OCI-LY7 (cell line): ENCODE measurements around the gene ANKRD13B. TPM values are rescaled to one million over a fixed set of nuclear protein-coding genes. Genes with fewer than 3 reads are reported as not detected.

Source experiments
- BruUV-seq: library from RNA; stranded (reverse); fragments of 400-500 nt; replicated peaks from 2 replicates; lab custom pipeline; 2021; lab: Mats Ljungman, UMichigan
- CTCF ChIA-PET: fragments of 300-600 bp; sonication (Branson Sonifier 250); formaldehyde crosslinking; loops from one replicate; lab custom pipeline; 2022; ENCODE audit warnings: antibody characterized with exemption; ENCODE audit not compliant: unreplicated experiment; lab: Charles Lee
- POLR2A ChIA-PET: fragments of 300-600 bp; sonication (Branson Sonifier 250); formaldehyde crosslinking; loops from one replicate; lab custom pipeline; 2022; ENCODE audit warnings: antibody characterized with exemption; lab: Charles Lee
- DNase-seq: peaks from one replicate; pipeline ENCODE4 v3.0.0-alpha.2; 2015; ENCODE audit warnings: low spot score
- H2AFZ ChIP-seq: fragments of 200-600 bp; sonication (generic), shearing (Covaris generic); 2 replicates; pipeline ENCODE4 v1.6.1; 2014; ENCODE audit warnings: mild to moderate bottlenecking, antibody characterized with exemption, low read length, moderate library complexity
- H3K27ac ChIP-seq: fragments of 200-600 bp; sonication (generic); 2 replicates; pipeline ENCODE4 v1.5.1; 2014; ENCODE audit warnings: mixed run types, low read depth, mild to moderate bottlenecking, moderate library complexity, low read length, inconsistent platforms; ENCODE audit not compliant: poor library complexity, severe bottlenecking
- H3K36me3 ChIP-seq: fragments of 200-600 bp; sonication (generic); 2 replicates; pipeline ENCODE4 v1.6.1; 2014; ENCODE audit warnings: mild to moderate bottlenecking, antibody characterized with exemption, low read length, moderate library complexity, mixed read lengths; ENCODE audit not compliant: insufficient read depth
- H3K4me1 ChIP-seq: fragments of 200-600 bp; sonication (generic); 2 replicates; pipeline ENCODE4 v1.5.1; 2014; ENCODE audit warnings: mild to moderate bottlenecking, low read length; ENCODE audit not compliant: insufficient read depth, poor library complexity, severe bottlenecking
- H3K4me2 ChIP-seq: fragments of 200-600 bp; sonication (generic); 2 replicates; pipeline ENCODE4 v1.6.1; 2014; ENCODE audit warnings: mild to moderate bottlenecking, low read length
- H3K4me3 ChIP-seq: fragments of 200-600 bp; sonication (generic); 2 replicates; pipeline ENCODE4 v1.5.1; 2014; ENCODE audit warnings: mild to moderate bottlenecking, low read depth, low read length; ENCODE audit not compliant: poor library complexity, severe bottlenecking
- H3K79me2 ChIP-seq: fragments of 200-600 bp; sonication (generic); 2 replicates; pipeline ENCODE4 v1.6.1; 2016; ENCODE audit warnings: low read depth, mild to moderate bottlenecking, low read length, moderate library complexity, mixed read lengths; ENCODE audit not compliant: insufficient read depth
- H3K9me2 ChIP-seq: fragments of 200-600 bp; sonication (generic); 2 replicates; pipeline ENCODE4 v1.6.1; 2016; ENCODE audit warnings: mild to moderate bottlenecking, low read length, mixed read lengths; ENCODE audit not compliant: insufficient read depth
- H3K9me3 ChIP-seq: fragments of 200-600 bp; sonication (generic); 2 replicates; pipeline ENCODE4 v1.6.1; 2014; ENCODE audit warnings: mild to moderate bottlenecking, mixed run types, low read length, mixed read lengths
- H4K20me1 ChIP-seq: fragments of 200-600 bp; sonication (generic); 2 replicates; pipeline ENCODE4 v1.6.1; 2014; ENCODE audit warnings: mild to moderate bottlenecking, antibody characterized with exemption, low read length, moderate library complexity, mixed read lengths; ENCODE audit not compliant: insufficient read depth
- EZH2phosphoT487 ChIP-seq: fragments of 200-600 bp; sonication (generic); IDR thresholded peaks from 2 replicates; pipeline ENCODE4 v1.6.1; 2018; ENCODE audit warnings: low read depth, borderline replicate concordance, mild to moderate bottlenecking, mixed run types, antibody characterized with exemption, low read length, moderate library complexity, mixed read lengths
- intact Hi-C: fragments of 100-400 bp; cut with micrococcal nuclease; formaldehyde crosslinking; loops from one replicate; pipeline ENCODE4 v1.10.0; 2022; ENCODE audit not compliant: unreplicated experiment
- total RNA-seq, 2 experiments: library from RNA; depleted of rRNA in 1 of 2; stranded (reverse); fragments of >200 nt in 1 of 2; shearing (Covaris generic) in 1 of 2; gene quantifications; 2 replicates each; pipeline ENCODE4 v1.2.3, GENCODE V29; 2014 to 2022
- TF ChIP-seq, protein P1 (sequence below): fragments of 200-600 bp; sonication (generic); conservative IDR thresholded peaks from 2 replicates; pipeline ENCODE4 v1.5.1; 2014; ENCODE audit warnings: mild to moderate bottlenecking, antibody characterized with exemption, low read length, moderate library complexity, mixed read lengths

Gene ANKRD13B
- total RNA-seq, 2 experiments from 2014 or later: 22.8 to 30.5 TPM

DNA sequence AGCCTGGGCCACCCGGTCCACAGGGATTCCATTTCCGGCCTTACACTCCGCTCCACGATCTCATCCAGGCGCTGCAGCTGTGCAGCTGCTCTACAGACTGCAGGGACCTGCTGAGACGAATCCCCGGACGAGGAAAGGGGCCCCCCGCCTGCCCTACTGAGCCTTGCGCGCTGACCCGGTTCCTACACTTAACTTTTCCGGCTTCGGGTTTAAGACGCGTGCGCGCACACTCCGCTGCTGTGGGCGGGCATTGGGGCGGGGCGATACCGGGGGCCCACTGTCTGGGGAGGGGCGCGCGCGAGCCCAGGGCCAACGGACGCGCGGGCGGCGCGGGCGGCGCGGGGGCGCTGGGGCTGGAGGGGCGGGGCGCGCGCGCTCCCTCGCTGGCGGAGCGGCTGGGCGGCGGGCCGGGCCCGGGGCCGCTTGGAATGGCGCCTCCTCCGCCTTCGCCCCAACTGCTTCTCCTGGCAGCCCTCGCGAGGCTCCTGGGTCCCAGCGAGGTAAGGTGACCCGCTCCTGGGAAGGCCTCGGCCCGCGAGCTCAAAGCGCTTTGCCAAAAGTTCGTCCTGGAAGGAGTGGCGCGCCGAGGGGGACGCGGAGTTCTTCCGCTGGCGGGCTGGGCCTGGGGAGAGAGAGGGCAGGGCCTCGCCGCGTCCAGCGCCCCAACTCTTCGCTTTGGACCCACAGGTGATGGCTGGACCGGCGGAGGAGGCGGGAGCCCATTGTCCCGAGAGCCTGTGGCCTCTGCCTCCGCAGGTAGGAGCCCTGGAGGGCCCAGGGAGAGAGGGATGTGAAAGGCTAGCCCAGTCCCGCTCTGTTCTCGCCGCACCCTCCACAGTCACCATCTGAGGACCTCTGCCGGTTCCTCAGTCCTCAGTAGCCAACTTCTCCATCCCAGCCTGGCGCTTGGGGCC, 24.3 kb upstream of the ANKRD13B start, which contains the start of gene TP53I13:
Gene TP53I13 (plus strand): TSS at position 371 of the 914 bp plus-strand sequence. CDS start 58 bp downstream, at position 429.
- peak; percentile 93 for DNase-seq
- Histone ChIP-seq H2AFZ (peak within 1 kb of the TSS; percentile 71), H3K4me1 (peaks cover 29% of the 10 kb centered on the region), H3K27ac (peak within 1 kb of the TSS; percentile 68), H3K4me2 (peak within 1 kb of the TSS; percentile 98), H4K20me1 (no peaks in the 10 kb centered on the region), H3K9me2 (no peaks in the 10 kb centered on the region), H3K4me3 (peak within 1 kb of the TSS; percentile 72), H3K36me3 (peaks cover 7% of the 10 kb centered on the region; the same call in 1 of the 2 replicates), H3K9me3 (no peaks in the 10 kb centered on the region), H3K79me2 (no peaks in the 10 kb centered on the region)
- POLR2A ChIA-PET: interaction anchor here (0.6 to 1.2 kb wide), 3 partner anchors 18 to 199 kb away, joined by 3 to 4 read pairs (median 4); no protein-coding TSS in a partner anchor
- CTCF ChIA-PET: interaction anchor here (0.5 to 1.4 kb wide), 5 partner anchors 22 to 268 kb away, joined by 3 to 10 read pairs (median 4); no protein-coding TSS in a partner anchor
- TF ChIP-seq, protein P1, sequence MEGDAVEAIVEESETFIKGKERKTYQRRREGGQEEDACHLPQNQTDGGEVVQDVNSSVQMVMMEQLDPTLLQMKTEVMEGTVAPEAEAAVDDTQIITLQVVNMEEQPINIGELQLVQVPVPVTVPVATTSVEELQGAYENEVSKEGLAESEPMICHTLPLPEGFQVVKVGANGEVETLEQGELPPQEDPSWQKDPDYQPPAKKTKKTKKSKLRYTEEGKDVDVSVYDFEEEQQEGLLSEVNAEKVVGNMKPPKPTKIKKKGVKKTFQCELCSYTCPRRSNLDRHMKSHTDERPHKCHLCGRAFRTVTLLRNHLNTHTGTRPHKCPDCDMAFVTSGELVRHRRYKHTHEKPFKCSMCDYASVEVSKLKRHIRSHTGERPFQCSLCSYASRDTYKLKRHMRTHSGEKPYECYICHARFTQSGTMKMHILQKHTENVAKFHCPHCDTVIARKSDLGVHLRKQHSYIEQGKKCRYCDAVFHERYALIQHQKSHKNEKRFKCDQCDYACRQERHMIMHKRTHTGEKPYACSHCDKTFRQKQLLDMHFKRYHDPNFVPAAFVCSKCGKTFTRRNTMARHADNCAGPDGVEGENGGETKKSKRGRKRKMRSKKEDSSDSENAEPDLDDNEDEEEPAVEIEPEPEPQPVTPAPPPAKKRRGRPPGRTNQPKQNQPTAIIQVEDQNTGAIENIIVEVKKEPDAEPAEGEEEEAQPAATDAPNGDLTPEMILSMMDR: no peak
- no peak for TF ChIP-seq EZH2phosphoT487
- BruUV-seq: no TSS peak
- intact Hi-C loops: loop anchor here (1.0 to 10.0 kb wide), 3 partner anchors 22 to 424 kb away; no protein-coding TSS in a partner anchor

DNA sequence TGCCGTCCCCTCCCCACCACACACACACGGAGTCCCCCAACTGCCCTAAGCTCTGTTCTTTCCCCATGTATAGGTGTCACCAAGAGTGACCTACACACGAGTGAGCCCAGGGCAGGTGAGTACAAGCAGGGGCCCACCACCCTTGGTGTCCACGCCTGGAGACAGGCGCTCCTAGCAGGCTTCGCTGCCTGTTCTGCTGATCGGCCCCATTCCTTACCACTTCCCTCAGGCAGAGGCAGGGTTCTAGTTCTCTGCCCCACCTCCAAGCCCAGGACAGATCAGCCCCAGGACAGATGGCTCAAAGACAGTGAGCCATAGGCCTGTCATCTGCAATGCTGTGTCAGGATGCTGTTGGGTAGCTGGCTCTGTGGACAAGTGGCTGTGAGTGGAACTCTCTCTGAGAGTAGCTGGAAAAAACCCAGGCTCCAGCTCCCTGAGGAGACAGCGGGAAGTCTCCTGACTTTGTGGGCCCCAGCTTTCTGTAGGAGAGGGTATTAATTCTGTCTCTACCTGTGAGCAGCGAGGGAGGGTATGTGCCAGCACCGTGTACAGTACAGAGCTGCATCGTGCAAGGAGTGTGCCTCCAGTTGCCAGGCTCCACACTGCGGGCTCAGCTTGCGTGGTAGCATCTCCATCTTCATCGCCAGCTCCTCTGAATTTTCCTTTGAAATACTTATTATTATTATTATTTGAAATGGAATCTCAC, 23.5 kb upstream of the ANKRD13B start:
- Histone ChIP-seq H4K20me1 (no peaks in the 10 kb centered on the region), H3K36me3 (peaks cover 15% of the 10 kb centered on the region; the same call in 1 of the 2 replicates), H3K27ac (no peak overlapping the region), H2AFZ (peak overlapping the region; percentile 68; the same call in 1 of the 2 replicates), H3K79me2 (no peaks in the 10 kb centered on the region), H3K4me1 (peaks cover 22% of the 10 kb centered on the region), H3K4me3 (peak overlapping the region; percentile 72), H3K9me3 (no peaks in the 10 kb centered on the region), H3K4me2 (peak overlapping the region; percentile 90), H3K9me2 (no peaks in the 10 kb centered on the region)
- DNase-seq: no peak
- no TSS peak for BruUV-seq
- intact Hi-C loops: loop anchor here (10.0 kb wide), 2 partner anchors 195 to 425 kb away; no protein-coding TSS in a partner anchor
- POLR2A ChIA-PET: interaction anchor here (0.5 kb wide), 1 partner anchor 1303 kb away, joined by 3 read pairs; no protein-coding TSS in a partner anchor
- CTCF ChIA-PET: interaction anchor here (0.6 to 1.4 kb wide), 4 partner anchors 21 to 267 kb away, joined by 3 to 10 read pairs (median 4); no protein-coding TSS in a partner anchor
- TF ChIP-seq EZH2phosphoT487: no peak
- TF ChIP-seq, protein P1: no peak
